Transverse colon (tissue), 4 donors: ENCODE results near the gene DMRT1. TPM values are rescaled to one million over a fixed set of nuclear protein-coding genes. Genes with fewer than 3 reads are reported as not detected.

Experiments
- DNase-seq: peaks from one replicate; pipeline ENCODE4 v3.0.0-alpha.2; 2019
- H3K27ac ChIP-seq, 4 donors: fragments of 200-600 bp; sonication (generic); 2 replicates each; pipeline ENCODE4 v1.5.1; 2016 to 2018; ENCODE audit warnings: inconsistent platforms in 4 of 4
- H3K27me3 ChIP-seq: fragments of 200-600 bp; sonication (generic); 2 replicates; pipeline ENCODE4 v1.5.1; 2017; ENCODE audit warnings: inconsistent platforms
- H3K36me3 ChIP-seq, 4 donors: fragments of 200-600 bp; sonication (generic); 2 replicates each; pipeline ENCODE4 v1.5.1; 2017 to 2019; ENCODE audit warnings: inconsistent platforms in 4 of 4
- H3K4me1 ChIP-seq, 4 donors: fragments of 200-600 bp; sonication (generic); 2 replicates each; pipeline ENCODE4 v1.5.1; 2017 to 2020; ENCODE audit warnings: inconsistent platforms in 4 of 4
- H3K4me3 ChIP-seq, 4 donors: fragments of 200-600 bp; sonication (generic); 1 replicate in 1 of 4; 2 replicates in 3 of 4; pipeline versions ENCODE4 v1.5.1 to v1.6.1; 2017 to 2019; ENCODE audit warnings: inconsistent platforms in 4 of 4
- H3K9me3 ChIP-seq, 2 donors: fragments of 200-600 bp; sonication (generic); 2 replicates each; pipeline ENCODE4 v1.5.1; 2017 to 2019; ENCODE audit warnings: inconsistent platforms in 2 of 2
- CTCF ChIP-seq, 5 experiments: fragments of 200-600 bp in 3 of 5; fragments of 450-650 bp in 2 of 5; sonication (generic) in 3 of 5; IDR thresholded peaks; 1 replicate in 2 of 5; 2 replicates in 3 of 5; pipeline ENCODE4 v1.5.1; 2016 to 2017; ENCODE audit warnings: antibody characterized with exemption in 5 of 5, inconsistent platforms in 3 of 5, mild to moderate bottlenecking in 2 of 5, moderate library complexity in 1 of 5
- EP300 ChIP-seq: sonication (generic); formaldehyde crosslinking; IDR thresholded peaks from one replicate; pipeline ENCODE4 v1.6.1; 2017; ENCODE audit warnings: antibody characterized with exemption, low read depth
- POLR2A ChIP-seq: fragments of 450-650 bp; IDR thresholded peaks from one replicate; pipeline ENCODE4 v1.6.1; 2016; ENCODE audit warnings: antibody characterized with exemption, mild to moderate bottlenecking, moderate library complexity
- POLR2AphosphoS5 ChIP-seq, 3 donors: sonication (generic); formaldehyde crosslinking; IDR thresholded peaks; one replicate each; pipeline ENCODE4 v1.6.1; 2016; ENCODE audit warnings: antibody characterized with exemption in 3 of 3
- WGBS, 2 donors: methylation state at CpG; one replicate each; pipeline ENCODE4 v1.1.5; 2018; ENCODE audit warnings: low coverage in 1 of 2; 5-methylcytosine and 5-hydroxymethylcytosine counted together
- in situ Hi-C, 4 donors: fragments of 200-750 bp; cut with MboI; loops; one replicate each; pipeline versions ENCODE4 v1.15.0 to v1.15.1; 2017; ENCODE audit warnings: low sequenced_read_pairs in 3 of 4, low pct_ligation_motif_present in 1 of 4, low pct_unique_long_range_greater_than_20kb in 1 of 4
- intact Hi-C: fragments of 100-400 bp; cut with DNase I; formaldehyde crosslinking; loops from one replicate; pipeline ENCODE4 v1.15.1; 2023; ENCODE audit warnings: low total_unique reads
- total RNA-seq, 4 donors: library from RNA; depleted of rRNA; stranded (reverse); fragments of >200 nt; gene quantifications; one replicate each; pipeline ENCODE4 v1.1.0, GENCODE V29; 2016

DMRT1 gene
- total RNA-seq, 4 donors from 2014 or later = not detected

GRCh38 chr9:806285-807156, 35.0 kb upstream of the DMRT1 start:
- Histone ChIP-seq H3K27ac (no peak overlapping the region), H3K4me3 (no peak overlapping the region), H3K4me1 (no peaks in the 10 kb centered on the region), H3K36me3 (no peaks in the 10 kb centered on the region), H3K27me3 (no peaks in the 10 kb centered on the region), H3K9me3 (no peaks in the 10 kb centered on the region)
- no peak for TF ChIP-seq POLR2AphosphoS5 (IDR thresholded peaks at IDR 0.05)
- TF ChIP-seq CTCF (IDR thresholded peaks at IDR 0.05) = peak; percentile 54 to 64 (median 56)
- no peak for TF ChIP-seq EP300
- intact Hi-C loops = loop anchor here (5.0 kb wide), 1 partner anchor 39 kb away; no protein-coding TSS in a partner anchor
- 26 to 52% methylated on average over 4 to 8 of the region's 8 CpGs for WGBS, 2 donors
- in situ Hi-C loops = no loop called here
- DNase-seq = no peak

- H3K36me3 ChIP-seq = no peaks in the 10 kb centered on the region
- 41 to 51% methylated on average over 4 to 6 of the region's 6 CpGs for WGBS, 2 donors
- DNase-seq = peak; percentile 37
- no peak overlapping the region for H3K4me3 ChIP-seq
- no peak for TF ChIP-seq POLR2A
- no peak for TF ChIP-seq CTCF (IDR thresholded peaks at IDR 0.05)
- TF ChIP-seq POLR2AphosphoS5 (IDR thresholded peaks at IDR 0.05) = peak; percentile 28 to 71 (median 49)
- H3K27ac ChIP-seq = peak overlapping the region in 1 of 4 donors; percentile 1
- intact Hi-C loops (no loop called here), in situ Hi-C loops (no loop called here)
- no peaks in the 10 kb centered on the region for H3K4me1 ChIP-seq
- H3K9me3 ChIP-seq = no peaks in the 10 kb centered on the region
- no peaks in the 10 kb centered on the region for H3K27me3 ChIP-seq
These were observed 30.4 kb upstream of the DMRT1 start for GRCh38 chr9:811106-811531.

- intact Hi-C loops = no loop called here
- in situ Hi-C loops = no loop called here
- Histone ChIP-seq H3K36me3 (no peaks in the 10 kb centered on the region), H3K4me1 (no peaks in the 10 kb centered on the region), H3K9me3 (no peaks in the 10 kb centered on the region), H3K4me3 (no peak overlapping the region), H3K27me3 (no peaks in the 10 kb centered on the region), H3K27ac (no peak overlapping the region)
- DNase-seq = no peak
- TF ChIP-seq POLR2AphosphoS5 (IDR thresholded peaks at IDR 0.05) = no peak
- TF ChIP-seq POLR2A = no peak
- TF ChIP-seq CTCF (IDR thresholded peaks at IDR 0.05) = no peak
- no peak for TF ChIP-seq EP300
- WGBS, 2 donors = 38 to 52% methylated on average over 2 to 3 of the region's 3 CpGs
These were observed 22.5 kb upstream of the DMRT1 start for GRCh38 chr9:818958-819357.

GRCh38 chr9:826500-827280, 14.8 kb upstream of the DMRT1 start:
- Histone ChIP-seq H3K9me3 (no peaks in the 10 kb centered on the region), H3K36me3 (no peaks in the 10 kb centered on the region), H3K4me1 (no peaks in the 10 kb centered on the region), H3K27ac (no peak overlapping the region), H3K4me3 (no peak overlapping the region), H3K27me3 (no peaks in the 10 kb centered on the region)
- no peak for DNase-seq
- intact Hi-C loops (no loop called here), in situ Hi-C loops (no loop called here)
- WGBS, 2 donors = 77 to 89% methylated on average over 18 to 26 of the region's 26 CpGs
- TF ChIP-seq POLR2A (no peak), EP300 (no peak), POLR2AphosphoS5 (IDR thresholded peaks at IDR 0.05) (no peak), CTCF (IDR thresholded peaks at IDR 0.05) (no peak)
